ENCODE data around the gene TMEM229A. TPM values are rescaled to one million over a fixed set of nuclear protein-coding genes. Genes with fewer than 3 reads are reported as not detected.
"Not testable (repeated sequence)": the region's sequence is repeated elsewhere in the genome, so short reads cannot be mapped to it uniquely, and the experiment has no call there.

Gene TMEM229A
- total RNA-seq, 2 experiments from 2014 or later, result not detected

DNA sequence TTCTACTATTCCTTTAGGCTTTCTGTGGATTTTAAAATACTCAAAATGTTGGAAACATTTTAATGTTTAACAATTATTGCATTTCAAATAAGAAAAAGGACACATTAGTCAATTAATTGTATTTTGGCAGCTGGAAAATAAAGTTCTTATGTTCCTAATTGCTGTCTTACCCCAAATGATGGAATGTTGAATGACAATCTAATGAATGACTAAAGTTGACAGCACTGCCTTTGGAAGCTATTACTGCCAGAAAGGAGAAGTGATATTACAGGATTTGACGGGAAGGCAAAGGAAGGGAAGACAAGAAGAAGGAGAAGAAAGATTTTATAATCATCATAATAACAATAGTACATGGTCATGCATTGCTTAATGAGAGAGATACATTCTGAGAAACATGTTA is 23.4 kb upstream of the TMEM229A start:
- ChIA-PET POLR2A (no interaction called here), CTCF (no interaction called here)
- no peak for DNase-seq
- intact Hi-C loops (cut with micrococcal nuclease), result no loop called here
- H3K27ac Mint-ChIP-seq, result no peak overlapping the region
- no peak overlapping the region for H3K4me3 Mint-ChIP-seq
- H3K36me3 Mint-ChIP-seq, result no peaks in the 10 kb centered on the region
- H3K9me3 Mint-ChIP-seq, result no peaks in the 10 kb centered on the region
- H3K4me1 Mint-ChIP-seq (ENCODE audit: low read depth), result no peaks in the 10 kb centered on the region
- no peaks in the 10 kb centered on the region for H3K27me3 Mint-ChIP-seq

- Mint-ChIP-seq H3K4me3 (no peak overlapping the region), H3K9me3 (no peaks in the 10 kb centered on the region), H3K36me3 (no peaks in the 10 kb centered on the region), H3K27me3 (no peaks in the 10 kb centered on the region), H3K27ac (no peak overlapping the region), H3K4me1 (ENCODE audit: low read depth) (no peaks in the 10 kb centered on the region)
- CTCF ChIA-PET, result no interaction called here
- POLR2A ChIA-PET, result no interaction called here
- intact Hi-C loops (cut with micrococcal nuclease), result no loop called here
- no peak for DNase-seq
Measured at GRCh38 chr7:124051681-124052377, 19.0 kb upstream of the TMEM229A start.

- intact Hi-C loops (cut with micrococcal nuclease), result no loop called here
- Mint-ChIP-seq H3K4me3 (no peak overlapping the region), H3K36me3 (no peaks in the 10 kb centered on the region)
Measured at GRCh38 chr7:124042826-124043225, 10.0 kb upstream of the TMEM229A start.

GRCh38 chr7:124041439-124041838 is 8.6 kb upstream of the TMEM229A start:
- CTCF ChIA-PET, result no interaction called here
- no peak for DNase-seq
- H3K36me3 Mint-ChIP-seq, result no peaks in the 10 kb centered on the region
- intact Hi-C loops (cut with micrococcal nuclease), result no loop called here
- H3K4me1 Mint-ChIP-seq (ENCODE audit: low read depth), result no peaks in the 10 kb centered on the region
- no peak overlapping the region for H3K4me3 Mint-ChIP-seq
- POLR2A ChIA-PET, result no interaction called here
- H3K27me3 Mint-ChIP-seq, result peaks cover 5% of the 10 kb centered on the region
- H3K27ac Mint-ChIP-seq, result no peak overlapping the region
- H3K9me3 Mint-ChIP-seq, result no peaks in the 10 kb centered on the region

More at GRCh38 chr7:124042826-124043225, 10.0 kb upstream of the TMEM229A start:
- no peaks in the 10 kb centered on the region for H3K9me3 Mint-ChIP-seq
- no peaks in the 10 kb centered on the region for H3K4me1 Mint-ChIP-seq (ENCODE audit: low read depth)
- peaks cover 4% of the 10 kb centered on the region for H3K27me3 Mint-ChIP-seq
- no peak overlapping the region for H3K27ac Mint-ChIP-seq
- DNase-seq, result no peak
- ChIA-PET POLR2A (no interaction called here), CTCF (no interaction called here)

GRCh38 chr7:124037902-124038301 is 5.0 kb upstream of the TMEM229A start:
- H3K27me3 Mint-ChIP-seq, result peaks cover 22% of the 10 kb centered on the region
- H3K36me3 Mint-ChIP-seq; DNase-seq; H3K4me3 Mint-ChIP-seq; POLR2A ChIA-PET; H3K4me1 Mint-ChIP-seq (ENCODE audit: low read depth); H3K27ac Mint-ChIP-seq; H3K9me3 Mint-ChIP-seq; intact Hi-C loops (cut with micrococcal nuclease); CTCF ChIA-PET: not testable (repeated sequence)

DNA sequence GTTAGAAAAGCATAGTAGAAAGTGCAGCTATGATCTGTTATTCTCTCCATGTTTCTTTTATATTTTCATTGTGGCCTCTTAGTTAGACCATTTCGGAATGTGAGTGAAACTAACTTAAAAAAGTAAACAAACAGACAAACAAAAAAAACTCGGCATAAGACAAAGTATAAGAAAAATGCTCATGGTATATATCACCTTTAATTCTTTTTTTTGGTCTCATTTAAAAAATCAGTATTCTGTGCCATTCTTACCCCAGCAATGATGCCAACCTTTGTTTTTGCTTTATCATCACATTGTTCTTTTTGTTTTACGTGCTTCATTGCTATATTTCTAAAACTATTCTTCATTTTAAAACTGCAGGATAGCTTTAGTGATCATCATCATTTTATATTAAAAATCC is 2.8 kb upstream of the TMEM229A start:
- CTCF ChIA-PET, result no interaction called here
- Mint-ChIP-seq H3K27me3 (peaks cover 34% of the 10 kb centered on the region), H3K4me3 (no peak overlapping the region), H3K4me1 (ENCODE audit: low read depth) (peaks cover 4% of the 10 kb centered on the region), H3K36me3 (no peaks in the 10 kb centered on the region), H3K9me3 (no peaks in the 10 kb centered on the region), H3K27ac (no peak overlapping the region)
- POLR2A ChIA-PET, result no interaction called here
- no peak for DNase-seq
- intact Hi-C loops (cut with micrococcal nuclease), result no loop called here

GRCh38 chr7:124034754-124035100 is 1.9 kb upstream of the TMEM229A start:
- Mint-ChIP-seq H3K9me3 (no peaks in the 10 kb centered on the region), H3K27me3 (peaks cover 39% of the 10 kb centered on the region), H3K4me1 (ENCODE audit: low read depth) (peaks cover 4% of the 10 kb centered on the region), H3K4me3 (no peak overlapping the region), H3K36me3 (no peaks in the 10 kb centered on the region), H3K27ac (no peak overlapping the region)
- intact Hi-C loops (cut with micrococcal nuclease), result no loop called here
- ChIA-PET POLR2A (no interaction called here), CTCF (no interaction called here)
- no peak for DNase-seq

DNA sequence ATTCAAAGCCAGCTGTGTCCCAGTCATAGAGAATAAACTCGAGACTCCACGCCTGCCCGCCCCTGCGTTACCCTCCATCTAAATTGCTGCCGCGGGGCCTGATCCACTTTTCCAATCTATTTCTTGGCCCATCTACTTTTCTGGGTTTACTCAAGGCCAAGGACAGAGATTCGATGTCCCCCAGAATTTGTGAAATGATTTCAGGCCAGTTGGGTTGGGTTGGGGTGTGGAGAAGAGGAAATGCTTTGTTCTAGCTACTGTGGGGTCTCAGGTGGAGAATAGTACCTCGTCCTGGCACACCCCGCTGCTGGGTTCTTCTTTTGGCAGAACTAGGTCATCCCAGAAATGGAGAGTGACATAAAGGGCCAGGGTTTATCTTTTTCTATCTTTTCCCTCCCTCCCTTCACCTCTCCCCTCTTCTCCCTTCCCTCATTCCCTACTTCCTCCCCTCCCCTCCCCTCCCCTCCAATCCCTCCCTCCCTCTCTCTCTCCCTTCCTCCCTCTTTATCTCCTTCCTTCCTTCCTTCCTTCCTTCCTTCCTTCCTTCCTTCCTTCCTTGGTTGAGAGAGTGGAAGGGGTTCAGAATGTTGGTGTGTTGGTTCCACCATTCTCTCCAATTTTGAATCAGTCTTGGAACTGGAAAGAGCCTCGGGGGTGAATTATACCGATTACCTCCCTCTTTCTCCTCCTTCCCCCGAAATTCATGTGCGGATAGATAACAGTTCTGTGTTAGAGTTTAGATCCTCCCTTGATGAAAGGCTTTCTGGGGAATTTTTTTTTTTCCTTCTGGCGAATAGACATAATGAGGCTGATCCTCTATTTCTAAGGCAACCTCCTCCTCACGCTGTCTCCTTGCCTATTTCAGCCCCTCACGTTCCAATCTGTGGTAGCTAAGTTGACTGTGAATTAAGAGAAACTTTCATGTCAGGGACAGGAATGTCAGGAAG is 1.2 kb upstream of the TMEM229A start:
- H3K27me3 Mint-ChIP-seq, result peaks cover 40% of the 10 kb centered on the region
- peaks cover 4% of the 10 kb centered on the region for H3K4me1 Mint-ChIP-seq (ENCODE audit: low read depth)
- intact Hi-C loops (cut with micrococcal nuclease), result no loop called here
- no peaks in the 10 kb centered on the region for H3K9me3 Mint-ChIP-seq
- H3K4me3 Mint-ChIP-seq, result no peak overlapping the region
- H3K36me3 Mint-ChIP-seq, result no peaks in the 10 kb centered on the region
- POLR2A ChIA-PET, result no interaction called here
- CTCF ChIA-PET, result no interaction called here
- H3K27ac Mint-ChIP-seq, result no peak overlapping the region
- DNase-seq, result no peak

- DNase-seq, result no peak
- intact Hi-C loops (cut with micrococcal nuclease), result no loop called here
- H3K27me3 Mint-ChIP-seq, result peaks cover 40% of the 10 kb centered on the region
- H3K4me1 Mint-ChIP-seq (ENCODE audit: low read depth), result peaks cover 4% of the 10 kb centered on the region
- H3K36me3 Mint-ChIP-seq, result no peaks in the 10 kb centered on the region
- ChIA-PET POLR2A (no interaction called here), CTCF (no interaction called here)
- no peak overlapping the region for H3K4me3 Mint-ChIP-seq
- H3K9me3 Mint-ChIP-seq, result no peaks in the 10 kb centered on the region
- H3K27ac Mint-ChIP-seq, result no peak overlapping the region
Measured at GRCh38 chr7:124033095-124033806, 384 bp upstream of the TMEM229A start.

DNA sequence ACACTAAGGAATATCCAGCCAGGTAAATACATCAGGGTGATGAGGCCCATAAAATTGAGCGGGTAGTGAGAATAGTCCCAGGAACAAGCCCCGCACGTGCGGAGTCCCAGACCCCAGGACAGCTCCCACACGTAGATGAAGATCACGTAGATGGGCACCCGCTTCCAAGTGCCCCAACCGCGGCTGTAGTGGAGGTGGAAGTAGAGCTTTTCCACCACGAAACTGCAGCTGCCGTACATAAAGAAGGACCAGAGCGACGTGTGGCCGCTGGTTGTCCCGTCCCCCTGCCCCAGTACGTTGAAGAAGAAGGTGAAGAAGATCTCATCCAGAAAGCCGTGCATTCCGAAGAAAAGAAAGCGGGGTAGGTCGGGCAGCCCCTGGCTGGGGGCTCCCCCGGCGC is 948 bp downstream of the TMEM229A start:
- Mint-ChIP-seq H3K27ac (no peak overlapping the region), H3K4me1 (ENCODE audit: low read depth) (peaks cover 4% of the 10 kb centered on the region), H3K36me3 (no peaks in the 10 kb centered on the region), H3K4me3 (peak overlapping the region; percentile 37), H3K9me3 (no peaks in the 10 kb centered on the region), H3K27me3 (peaks cover 36% of the 10 kb centered on the region)
- ChIA-PET POLR2A (no interaction called here), CTCF (no interaction called here)
- no peak for DNase-seq
- intact Hi-C loops (cut with micrococcal nuclease), result no loop called here

DNA sequence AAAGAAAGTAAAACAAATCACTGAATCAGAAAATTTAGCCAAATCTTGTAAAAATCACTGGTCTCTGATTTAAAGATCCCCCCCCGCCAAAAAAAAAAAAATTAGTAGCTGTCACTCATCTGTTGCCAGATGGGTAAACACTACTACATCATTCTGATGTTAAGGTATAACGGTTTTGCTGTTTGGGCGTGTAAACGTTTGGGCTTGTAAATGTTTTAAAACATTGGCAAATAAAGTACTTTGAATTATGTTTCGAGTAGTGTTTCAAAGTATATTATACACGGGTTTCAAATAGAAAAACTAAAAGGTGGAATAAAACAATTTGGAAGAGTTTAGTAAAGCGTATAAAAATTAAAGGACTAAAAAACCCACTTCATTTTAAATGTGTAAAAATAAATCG is 1.5 kb downstream of the TMEM229A start:
- intact Hi-C loops (cut with micrococcal nuclease), result no loop called here
- no peak for DNase-seq
- H3K4me1 Mint-ChIP-seq (ENCODE audit: low read depth), result peaks cover 4% of the 10 kb centered on the region
- no peaks in the 10 kb centered on the region for H3K36me3 Mint-ChIP-seq
- H3K27me3 Mint-ChIP-seq, result peaks cover 35% of the 10 kb centered on the region
- H3K27ac Mint-ChIP-seq, result no peak overlapping the region
- ChIA-PET CTCF (interaction anchor here (0.6 kb wide), 1 partner anchor 798 kb away, joined by 4 read pairs; no protein-coding TSS in a partner anchor), POLR2A (no interaction called here)
- no peaks in the 10 kb centered on the region for H3K9me3 Mint-ChIP-seq
- H3K4me3 Mint-ChIP-seq, result no peak overlapping the region

DNA sequence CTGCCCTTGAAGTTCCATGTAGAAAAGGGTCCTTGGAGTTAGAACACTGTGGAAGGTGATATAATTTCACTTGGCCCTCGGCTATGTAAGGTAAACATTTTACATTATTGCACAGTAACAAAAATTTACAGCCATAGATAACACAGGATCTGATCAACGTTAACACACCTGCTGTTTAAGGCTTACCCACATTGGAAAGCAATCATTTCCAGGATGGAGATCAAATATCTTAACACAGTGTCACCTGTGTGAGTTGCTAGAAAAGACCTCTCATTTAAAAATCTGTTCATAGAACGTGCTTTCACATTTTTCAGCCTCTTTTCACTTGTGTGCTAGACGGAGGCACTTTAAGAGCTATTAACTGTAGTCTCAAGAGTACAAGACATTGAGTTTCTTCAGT is 1.9 kb downstream of the TMEM229A start:
- no peaks in the 10 kb centered on the region for H3K9me3 Mint-ChIP-seq
- no peak for DNase-seq
- POLR2A ChIA-PET, result no interaction called here
- no peak overlapping the region for H3K27ac Mint-ChIP-seq
- intact Hi-C loops (cut with micrococcal nuclease), result no loop called here
- peaks cover 33% of the 10 kb centered on the region for H3K27me3 Mint-ChIP-seq
- no peaks in the 10 kb centered on the region for H3K36me3 Mint-ChIP-seq
- H3K4me1 Mint-ChIP-seq (ENCODE audit: low read depth), result peaks cover 4% of the 10 kb centered on the region
- no peak overlapping the region for H3K4me3 Mint-ChIP-seq
- CTCF ChIA-PET, result interaction anchor here (0.6 kb wide), 1 partner anchor 799 kb away, joined by 4 read pairs; no protein-coding TSS in a partner anchor
